ENCODE data around the gene SIAH3. TPM values are rescaled to one million over a fixed set of nuclear protein-coding genes. Genes with fewer than 3 reads are reported as not detected.
"Not testable (repeated sequence)": the region's sequence is repeated elsewhere in the genome, so short reads cannot be mapped to it uniquely, and the experiment has no call there.

The SIAH3 gene
- total RNA-seq, 2 experiments from 2014 or later, result not detected

- Mint-ChIP-seq H3K36me3 (no peaks in the 10 kb centered on the region), H3K4me3 (no peak overlapping the region), H3K9me3 (ENCODE audit: low read depth) (no peaks in the 10 kb centered on the region), H3K27ac (no peak overlapping the region), H3K4me1 (no peaks in the 10 kb centered on the region), H3K27me3 (peaks cover 20% of the 10 kb centered on the region)
- no peak for ATAC-seq
- DNase-seq, result no peak
- CTCF ChIA-PET, result no interaction called here
Observed at GRCh38 chr13:45876781-45877180, 25.2 kb upstream of the SIAH3 start.

GRCh38 chr13:45875951-45876350 lies 24.4 kb upstream of the SIAH3 start:
- no peaks in the 10 kb centered on the region for H3K36me3 Mint-ChIP-seq
- H3K9me3 Mint-ChIP-seq (ENCODE audit: low read depth), result no peaks in the 10 kb centered on the region
- no peak overlapping the region for H3K27ac Mint-ChIP-seq
- H3K27me3 Mint-ChIP-seq, result peaks cover 14% of the 10 kb centered on the region
- H3K4me1 Mint-ChIP-seq, result no peaks in the 10 kb centered on the region
- CTCF ChIA-PET, result no interaction called here
- H3K4me3 Mint-ChIP-seq, result no peak overlapping the region
- ATAC-seq (no peak), DNase-seq (no peak)

GRCh38 chr13:45873491-45874325 lies 22.2 kb upstream of the SIAH3 start:
- Mint-ChIP-seq H3K4me1 (no peaks in the 10 kb centered on the region), H3K27ac (no peak overlapping the region), H3K27me3 (peaks cover 3% of the 10 kb centered on the region), H3K9me3 (ENCODE audit: low read depth) (no peaks in the 10 kb centered on the region), H3K4me3 (no peak overlapping the region), H3K36me3 (no peaks in the 10 kb centered on the region)
- DNase-seq, result no peak
- CTCF ChIA-PET, result no interaction called here
- ATAC-seq, result no peak

- H3K36me3 Mint-ChIP-seq, result no peaks in the 10 kb centered on the region
Observed at GRCh38 chr13:45872566-45872965, 21.0 kb upstream of the SIAH3 start.

GRCh38 chr13:45871201-45871600 lies 19.6 kb upstream of the SIAH3 start:
- H3K36me3 Mint-ChIP-seq; CTCF ChIA-PET; H3K9me3 Mint-ChIP-seq (ENCODE audit: low read depth): not testable (repeated sequence)

More at GRCh38 chr13:45872566-45872965, 21.0 kb upstream of the SIAH3 start:
- DNase-seq (no peak), ATAC-seq (no peak)
- Mint-ChIP-seq H3K4me1 (no peaks in the 10 kb centered on the region), H3K27ac (no peak overlapping the region), H3K9me3 (ENCODE audit: low read depth) (no peaks in the 10 kb centered on the region), H3K4me3 (no peak overlapping the region), H3K27me3 (peaks cover 3% of the 10 kb centered on the region)
- CTCF ChIA-PET, result no interaction called here

GRCh38 chr13:45870232-45870631 lies 18.7 kb upstream of the SIAH3 start:
- Mint-ChIP-seq H3K27ac (no peak overlapping the region), H3K4me3 (no peak overlapping the region), H3K9me3 (ENCODE audit: low read depth) (no peaks in the 10 kb centered on the region), H3K4me1 (no peaks in the 10 kb centered on the region), H3K36me3 (no peaks in the 10 kb centered on the region), H3K27me3 (no peaks in the 10 kb centered on the region)
- CTCF ChIA-PET, result no interaction called here
- ATAC-seq (no peak), DNase-seq (no peak)

More at GRCh38 chr13:45871201-45871600, 19.6 kb upstream of the SIAH3 start:
- ATAC-seq, H3K4me3 Mint-ChIP-seq, DNase-seq, H3K27ac Mint-ChIP-seq, H3K4me1 Mint-ChIP-seq, H3K27me3 Mint-ChIP-seq: not testable (repeated sequence)

- H3K27me3 Mint-ChIP-seq, result peaks cover 25% of the 10 kb centered on the region
- CTCF ChIA-PET, result no interaction called here
- H3K4me1 Mint-ChIP-seq, result no peaks in the 10 kb centered on the region
- H3K36me3 Mint-ChIP-seq, result no peaks in the 10 kb centered on the region
- DNase-seq (no peak), ATAC-seq (no peak)
- no peak overlapping the region for H3K4me3 Mint-ChIP-seq
- H3K27ac Mint-ChIP-seq, result no peak overlapping the region
- H3K9me3 Mint-ChIP-seq (ENCODE audit: low read depth), result no peaks in the 10 kb centered on the region
Observed at GRCh38 chr13:45865414-45865813, 13.9 kb upstream of the SIAH3 start.

GRCh38 chr13:45863709-45864590 lies 12.4 kb upstream of the SIAH3 start:
- no peaks in the 10 kb centered on the region for H3K9me3 Mint-ChIP-seq (ENCODE audit: low read depth)
- no peaks in the 10 kb centered on the region for H3K36me3 Mint-ChIP-seq
- H3K4me3 Mint-ChIP-seq, result no peak overlapping the region
- H3K27me3 Mint-ChIP-seq, result peaks cover 29% of the 10 kb centered on the region
- H3K4me1 Mint-ChIP-seq, result peaks cover 4% of the 10 kb centered on the region
- no peak for DNase-seq
- no peak overlapping the region for H3K27ac Mint-ChIP-seq
- no peak for ATAC-seq
- CTCF ChIA-PET, result no interaction called here

- Mint-ChIP-seq H3K27me3 (peaks cover 36% of the 10 kb centered on the region), H3K4me3 (no peak overlapping the region), H3K9me3 (ENCODE audit: low read depth) (no peaks in the 10 kb centered on the region), H3K4me1 (peaks cover 4% of the 10 kb centered on the region), H3K36me3 (no peaks in the 10 kb centered on the region), H3K27ac (no peak overlapping the region)
- ATAC-seq (no peak), DNase-seq (no peak)
- CTCF ChIA-PET, result no interaction called here
Observed at GRCh38 chr13:45861322-45861721, 9.8 kb upstream of the SIAH3 start.

- no peak for DNase-seq
- Mint-ChIP-seq H3K4me3 (no peak overlapping the region), H3K36me3 (no peaks in the 10 kb centered on the region), H3K27me3 (peaks cover 40% of the 10 kb centered on the region), H3K9me3 (ENCODE audit: low read depth) (no peaks in the 10 kb centered on the region), H3K4me1 (peaks cover 4% of the 10 kb centered on the region), H3K27ac (no peak overlapping the region)
- CTCF ChIA-PET, result no interaction called here
- ATAC-seq, result no peak
Observed at GRCh38 chr13:45860240-45860639, 8.7 kb upstream of the SIAH3 start.

- Mint-ChIP-seq H3K4me1 (peaks cover 4% of the 10 kb centered on the region), H3K4me3 (no peak overlapping the region), H3K9me3 (ENCODE audit: low read depth) (no peaks in the 10 kb centered on the region), H3K36me3 (no peaks in the 10 kb centered on the region), H3K27ac (no peak overlapping the region), H3K27me3 (peaks cover 40% of the 10 kb centered on the region)
- CTCF ChIA-PET, result no interaction called here
- ATAC-seq, result no peak
- no peak for DNase-seq
Observed at GRCh38 chr13:45859705-45860104, 8.2 kb upstream of the SIAH3 start.

GRCh38 chr13:45852494-45852893 lies 941 bp upstream of the SIAH3 start:
- H3K27me3 Mint-ChIP-seq, result peaks cover 57% of the 10 kb centered on the region
- H3K9me3 Mint-ChIP-seq (ENCODE audit: low read depth), result peaks cover 2% of the 10 kb centered on the region
- DNase-seq (no peak), ATAC-seq (no peak)
- H3K36me3 Mint-ChIP-seq, result peaks cover 4% of the 10 kb centered on the region
- H3K4me1 Mint-ChIP-seq, result peaks cover 35% of the 10 kb centered on the region
- H3K27ac Mint-ChIP-seq, result no peak overlapping the region
- no peak overlapping the region for H3K4me3 Mint-ChIP-seq
- CTCF ChIA-PET, result no interaction called here

- Mint-ChIP-seq H3K9me3 (ENCODE audit: low read depth) (peaks cover 2% of the 10 kb centered on the region), H3K27me3 (peaks cover 57% of the 10 kb centered on the region), H3K4me1 (peaks cover 40% of the 10 kb centered on the region), H3K27ac (no peak overlapping the region), H3K36me3 (peaks cover 4% of the 10 kb centered on the region), H3K4me3 (no peak overlapping the region)
- DNase-seq (no peak), ATAC-seq (no peak)
- CTCF ChIA-PET, result no interaction called here
Observed at GRCh38 chr13:45851956-45852355, 403 bp upstream of the SIAH3 start.
